MV-4-11 (cell line): ENCODE data around the gene DST.
"Not testable (repeated sequence)": the region's sequence is repeated elsewhere in the genome, so short reads cannot be mapped to it uniquely, and the experiment has no call there.

Experiments used
- DNase-seq: peaks from one replicate; lab custom pipeline; 2025; lab: John Stamatoyannopoulos, UW

DST gene

DNA sequence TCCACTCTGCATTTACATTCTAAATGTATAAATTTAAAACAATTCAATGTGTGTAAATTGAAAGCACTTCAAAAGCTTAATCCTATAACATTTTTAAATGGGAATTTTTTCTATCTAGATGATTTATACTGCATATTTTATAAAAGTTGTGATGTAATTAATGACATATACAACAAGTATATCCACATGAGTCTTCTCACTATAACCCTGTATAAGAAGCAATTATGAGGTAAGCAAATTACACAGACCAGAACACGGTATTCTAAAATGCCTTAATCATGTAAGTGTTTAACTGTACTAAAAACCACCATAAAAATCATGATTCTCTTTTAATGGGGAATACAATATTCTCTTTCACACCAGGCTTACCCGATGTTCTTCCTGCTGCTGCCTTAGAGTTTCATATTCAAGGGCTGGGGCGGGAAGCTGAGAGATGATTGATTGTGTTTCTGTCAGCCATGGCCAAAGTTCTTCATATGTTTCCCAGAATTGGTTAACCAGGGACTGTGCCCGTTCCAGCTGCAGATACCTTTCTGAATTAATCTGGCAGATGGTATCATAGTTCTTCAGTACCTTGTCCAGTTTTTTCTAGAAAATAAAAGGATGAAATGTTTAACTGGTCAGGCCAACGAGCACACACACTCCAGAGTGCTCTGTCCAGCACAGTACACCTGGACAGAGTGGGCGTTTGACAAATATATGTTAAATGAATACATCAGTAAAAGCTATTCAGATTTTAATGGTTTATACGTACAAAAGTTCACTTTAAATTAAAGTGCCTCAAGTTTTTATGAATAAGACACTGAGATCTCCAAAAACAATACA lies 127.4 kb downstream of the DST start:
- DNase-seq = no peak

DNA sequence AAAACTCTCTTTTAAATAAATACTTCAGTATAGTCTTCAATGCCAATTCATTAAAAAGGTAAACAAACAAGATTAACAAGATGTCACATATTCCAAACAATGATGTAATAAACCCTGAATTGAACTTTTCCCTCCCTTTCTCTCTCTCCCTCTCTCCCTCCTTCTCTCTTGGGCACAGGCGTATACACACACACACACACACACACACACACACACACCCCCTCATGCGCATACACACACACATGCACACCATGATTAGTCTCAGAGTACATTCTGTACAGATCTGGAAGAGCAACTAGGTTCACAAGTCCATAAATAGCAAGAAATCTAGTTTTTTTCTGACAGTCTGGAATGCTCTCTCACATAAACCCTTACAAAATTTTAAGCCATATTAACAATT lies 128.3 kb downstream of the DST start:
- DNase-seq = no peak

DNA sequence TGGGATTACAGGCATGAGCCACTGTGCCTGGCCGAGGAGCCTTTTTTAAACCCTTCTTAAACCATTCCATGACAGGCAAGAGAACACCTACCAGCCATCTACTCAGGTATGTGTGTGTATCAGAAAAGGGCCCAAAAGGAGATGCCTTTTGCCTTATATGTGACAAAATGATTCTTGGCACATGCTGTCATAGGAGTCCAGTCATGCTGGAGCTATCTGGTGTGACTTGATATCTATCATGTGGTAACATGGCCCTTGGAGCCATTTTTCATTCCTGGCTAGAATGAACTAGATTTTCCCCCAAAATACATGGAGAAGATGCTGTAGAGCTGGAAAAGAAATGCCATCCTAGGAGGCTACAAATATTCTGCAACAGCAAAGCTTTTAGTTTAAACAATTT lies 129.1 kb downstream of the DST start:
- no peak for DNase-seq

DNA sequence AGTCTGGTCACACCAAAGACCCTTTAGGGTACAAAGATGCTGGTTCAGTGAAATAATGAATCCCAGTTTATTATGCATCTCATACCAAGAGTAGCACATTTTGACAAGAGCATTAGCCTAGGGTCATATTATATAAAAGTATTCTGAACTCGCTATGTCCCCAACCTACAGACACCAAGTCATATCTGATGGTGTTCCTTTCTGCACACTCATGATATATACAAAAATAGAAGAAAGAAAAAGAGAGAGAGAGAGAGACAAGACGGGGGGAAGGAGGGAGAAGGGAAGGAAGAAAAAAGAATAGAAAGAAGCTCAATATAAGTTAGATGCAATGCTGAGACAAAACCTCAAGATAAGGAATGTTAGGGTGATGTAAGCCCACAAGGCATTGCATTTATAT lies 131.1 kb downstream of the DST start:
- DNase-seq = no peak

DNA sequence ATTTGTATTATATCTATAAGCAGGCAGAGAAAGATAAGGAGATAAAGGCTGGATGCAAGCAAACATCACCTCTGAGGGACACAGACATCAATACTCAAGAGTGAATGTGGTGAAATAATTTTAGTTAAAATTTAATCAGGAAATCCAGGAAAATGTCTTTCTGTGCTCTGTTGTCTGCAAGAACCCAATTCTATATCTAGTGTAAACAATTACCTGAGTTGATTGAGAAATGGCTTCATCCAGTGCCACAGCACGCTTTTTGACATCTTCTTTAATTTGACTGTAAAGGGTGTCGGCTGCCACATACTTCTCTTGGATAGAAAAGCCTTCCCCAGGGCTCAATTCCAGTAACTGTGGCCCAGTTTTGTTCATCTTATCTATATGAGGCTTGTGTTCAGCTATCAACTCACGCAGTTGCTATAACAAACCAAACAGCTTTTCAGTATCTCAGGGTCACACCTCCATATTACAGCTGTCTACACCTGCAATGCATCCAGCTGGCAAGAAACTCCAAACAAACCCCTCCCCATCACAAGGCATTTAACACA lies 131.6 kb downstream of the DST start:
- no peak for DNase-seq

DNA sequence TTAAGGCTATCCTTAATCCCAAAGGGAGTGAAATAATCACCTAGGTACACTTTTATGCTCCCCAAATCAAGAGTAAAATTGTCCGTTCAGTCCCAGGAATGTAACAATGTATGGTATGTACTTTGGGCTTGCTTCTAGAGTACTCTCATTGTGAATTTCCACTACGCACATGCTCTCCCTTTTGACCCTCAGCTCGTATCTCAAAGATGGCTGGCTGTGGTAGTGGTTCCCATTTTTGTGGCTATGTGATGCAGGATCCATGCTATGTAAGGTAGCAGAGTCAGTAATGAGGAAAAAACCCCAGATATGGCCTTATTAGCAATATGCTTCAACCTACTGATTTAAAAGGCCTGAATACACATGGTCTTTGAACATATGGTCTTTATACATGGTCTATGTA lies 133.7 kb downstream of the DST start:
- no peak for DNase-seq

DNA sequence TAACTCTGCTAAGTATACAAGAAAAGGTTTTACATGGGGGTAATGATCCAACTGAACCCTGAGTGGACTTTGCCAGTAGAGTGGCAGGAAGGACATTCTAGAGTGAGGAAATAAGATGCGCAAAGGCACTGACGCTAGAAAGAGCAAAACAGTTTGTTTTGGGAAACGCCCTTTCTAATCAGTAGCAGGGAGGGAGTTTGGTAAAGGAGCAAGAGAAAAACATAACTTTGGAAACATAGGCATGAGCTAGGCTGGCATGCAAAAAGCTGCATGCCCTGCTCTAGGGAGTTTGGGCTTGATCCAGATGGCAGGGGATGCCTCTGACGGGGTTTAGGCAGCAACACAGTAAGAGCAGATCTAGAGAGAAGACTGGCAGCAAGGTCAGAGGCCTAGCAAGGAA lies 135.2 kb downstream of the DST start:
- no peak for DNase-seq

DNA sequence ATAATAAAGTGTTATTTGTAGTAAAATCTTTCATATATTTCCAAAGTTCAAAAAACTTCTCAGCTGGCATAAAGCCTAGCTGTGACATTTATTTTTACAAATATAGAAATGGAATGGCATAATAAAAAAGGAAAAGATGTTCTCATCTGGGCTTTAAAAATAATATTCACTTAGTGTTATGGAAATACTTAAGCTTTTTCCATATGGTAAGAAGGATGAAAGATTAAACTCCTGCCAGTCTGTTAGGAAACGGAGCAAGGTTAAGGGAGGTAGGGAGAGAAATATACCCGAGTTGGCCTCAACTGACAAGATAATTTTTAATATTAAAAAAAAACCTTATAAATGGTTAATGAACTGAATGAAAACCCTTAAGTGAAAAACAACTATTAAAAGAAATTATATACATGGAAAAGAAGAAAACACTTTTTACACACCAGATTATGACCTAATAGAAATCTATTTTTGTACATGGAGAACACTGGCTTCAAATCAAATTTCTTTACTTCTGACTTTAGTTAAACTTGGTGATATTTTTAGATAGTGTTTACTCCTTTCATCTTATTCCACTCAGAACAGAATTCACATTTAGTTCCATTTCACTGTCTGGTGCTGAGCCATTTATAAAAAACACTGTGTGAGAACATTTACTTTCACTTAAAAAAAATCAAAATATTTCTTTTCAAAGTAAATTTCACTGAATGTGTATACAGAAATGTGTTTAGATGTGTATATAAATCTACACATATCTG lies 137.0 kb downstream of the DST start:
- no peak for DNase-seq

DNA sequence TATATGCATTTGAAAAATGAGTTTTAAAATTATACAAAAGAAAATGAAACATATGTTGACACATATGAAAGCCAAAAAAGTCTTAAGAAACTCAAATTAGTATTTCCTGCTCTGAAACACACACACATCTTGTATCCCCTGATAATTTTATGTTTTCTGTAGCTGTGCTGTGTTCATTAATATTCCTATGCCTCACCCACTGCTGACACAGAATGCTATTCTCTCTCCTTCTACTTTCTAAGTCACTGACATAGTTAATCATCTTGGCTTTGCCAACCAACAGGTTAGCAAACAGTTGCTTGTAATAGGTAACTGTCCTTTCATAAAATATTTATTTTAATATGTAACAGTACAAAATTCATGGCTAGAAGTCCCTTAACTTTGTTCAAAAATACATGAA lies 140.7 kb downstream of the DST start:
- DNase-seq = no peak

DNA sequence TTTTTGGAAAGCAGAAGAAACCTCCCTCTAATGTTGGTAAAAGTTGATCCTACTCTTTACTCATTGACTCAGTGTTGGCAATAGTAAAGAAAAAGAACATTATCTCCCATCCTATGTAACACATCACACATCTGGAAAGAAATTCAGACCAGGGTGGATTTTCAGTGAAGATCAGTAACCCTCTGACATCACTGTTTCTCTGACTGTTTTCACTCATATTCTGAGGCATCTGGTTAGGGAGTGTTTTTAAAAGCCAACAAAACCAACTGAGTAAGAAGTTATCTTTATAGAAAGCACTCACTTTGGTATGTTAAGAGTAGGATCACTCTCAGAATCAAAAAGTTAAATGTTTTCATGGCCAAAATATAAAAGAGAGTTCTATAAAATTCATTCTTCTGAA lies 143.6 kb downstream of the DST start:
- DNase-seq = no peak

DNA sequence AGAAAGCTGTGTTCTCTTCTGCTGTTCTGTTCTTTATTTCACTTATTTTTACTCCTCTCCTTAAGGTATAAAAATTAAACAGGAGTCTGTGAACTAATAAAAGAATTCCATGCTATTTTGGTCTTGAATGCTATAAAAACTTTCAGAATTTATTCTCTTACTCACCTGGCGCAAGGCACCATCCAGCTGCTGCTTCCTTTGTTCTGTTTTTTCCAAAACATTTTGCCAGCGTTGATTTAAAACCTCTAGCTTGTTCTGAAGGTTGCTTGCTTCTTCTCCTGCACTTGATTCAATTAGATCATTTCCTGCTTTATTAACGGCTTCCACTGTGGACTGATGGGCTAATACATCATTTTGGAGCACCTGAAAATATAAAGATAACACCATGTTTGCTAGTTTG lies 145.0 kb downstream of the DST start:
- no peak for DNase-seq

DNA sequence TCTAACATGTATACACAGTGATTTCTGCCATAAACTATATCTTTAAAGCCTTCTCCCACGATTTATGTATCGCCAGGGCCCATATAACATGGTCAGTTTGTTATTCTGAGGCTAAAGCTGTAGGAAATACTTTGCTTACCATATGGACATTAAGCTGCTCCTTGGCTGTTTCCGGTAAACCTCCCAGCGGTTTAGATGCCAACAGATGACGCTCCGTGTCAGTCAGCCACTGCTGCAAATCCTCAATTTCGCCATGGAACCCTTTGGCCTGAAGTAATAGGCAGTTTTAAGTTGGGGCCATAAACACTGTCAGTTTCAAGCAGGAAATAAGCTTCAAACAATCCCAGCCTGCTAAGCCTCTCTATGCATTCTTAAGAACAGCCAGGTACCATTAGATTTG lies 145.4 kb downstream of the DST start:
- DNase-seq = no peak

DNA sequence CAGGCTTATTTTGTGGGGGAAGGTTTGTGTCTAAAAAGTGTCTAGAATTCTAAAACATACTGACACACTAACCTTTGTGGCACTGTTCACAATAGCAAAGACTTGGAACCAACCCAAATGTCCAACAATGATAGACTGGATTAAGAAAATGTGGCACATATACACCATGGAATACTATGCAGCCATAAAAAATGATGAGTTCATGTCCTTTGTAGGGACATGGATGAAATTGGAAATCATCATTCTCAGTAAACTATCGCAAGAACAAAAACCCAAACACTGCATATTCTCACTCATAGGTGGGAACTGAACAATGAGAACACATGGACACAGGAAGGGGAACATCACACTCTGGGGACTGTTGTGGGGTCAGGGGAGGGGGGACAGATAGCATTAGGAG lies 146.0 kb downstream of the DST start:
- DNase-seq = not testable (repeated sequence)

DNA sequence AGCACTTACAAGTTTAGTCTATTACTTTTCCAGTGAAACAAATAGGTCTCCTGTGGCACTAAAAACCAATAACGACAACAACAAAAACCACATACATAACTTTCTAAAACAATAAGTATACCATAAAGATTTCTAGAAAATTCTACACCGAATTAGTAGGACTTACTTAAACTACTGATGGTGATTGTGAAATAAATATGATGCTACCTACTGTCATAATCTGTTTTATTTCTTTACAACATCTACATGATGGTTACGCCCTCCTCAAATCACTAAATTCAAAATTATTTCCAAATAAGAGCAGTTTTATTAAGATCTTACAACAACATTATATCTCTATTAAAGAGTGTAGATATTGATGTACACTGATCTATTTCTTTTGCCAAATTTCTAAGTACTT lies 147.0 kb downstream of the DST start:
- no peak for DNase-seq

DNA sequence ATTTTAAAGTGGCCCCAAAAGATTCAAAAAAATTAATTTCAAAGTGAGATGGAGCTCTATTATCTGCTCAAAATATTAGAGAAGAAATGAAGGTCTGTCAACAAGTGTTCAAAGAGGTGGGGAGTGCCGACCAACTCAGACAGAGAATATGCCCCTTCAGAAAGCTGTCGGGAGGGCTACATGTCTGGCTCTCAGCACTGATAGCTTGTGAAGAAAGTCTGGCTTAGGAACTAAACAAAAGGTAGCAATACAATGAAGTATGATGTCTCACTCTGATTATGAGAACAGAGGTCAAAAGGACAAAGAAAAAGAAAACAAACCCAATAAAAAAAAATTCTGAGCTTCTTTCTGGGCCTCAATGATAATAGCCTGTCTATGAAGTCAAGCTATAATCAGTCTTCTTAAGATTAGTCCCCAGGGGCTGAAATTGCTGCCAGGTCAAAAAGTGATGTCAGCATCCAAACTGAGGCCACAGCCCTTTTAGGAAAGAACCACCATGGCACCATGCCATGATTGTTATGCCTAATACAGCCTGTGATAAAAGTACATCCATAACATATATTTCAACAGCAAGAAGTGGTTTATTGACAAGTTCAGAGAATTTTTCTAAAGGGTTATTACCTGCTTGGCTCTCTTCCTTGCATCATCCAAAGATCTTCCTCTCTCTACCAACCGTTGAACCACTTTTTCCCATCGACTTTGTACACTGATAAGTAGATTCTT lies 150.9 kb downstream of the DST start:
- DNase-seq = no peak

DNA sequence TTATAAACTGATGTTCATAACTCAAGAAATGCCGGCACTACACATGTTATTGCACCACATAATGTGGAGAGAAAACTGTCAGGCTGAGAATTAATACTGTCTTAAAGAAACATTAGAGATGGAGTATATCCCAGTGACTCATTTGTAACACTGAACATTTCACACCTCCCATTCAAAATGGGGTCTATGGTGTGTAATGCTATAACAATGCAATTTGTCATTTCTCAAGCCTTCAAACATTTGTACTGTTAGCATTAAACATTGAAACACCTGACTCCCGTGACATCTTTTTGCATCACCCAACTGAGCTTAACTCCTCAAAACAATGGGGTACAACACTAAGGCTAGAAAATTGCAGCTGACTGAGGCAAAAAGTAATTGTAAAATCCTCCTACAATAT lies 151.7 kb downstream of the DST start:
- no peak for DNase-seq

DNA sequence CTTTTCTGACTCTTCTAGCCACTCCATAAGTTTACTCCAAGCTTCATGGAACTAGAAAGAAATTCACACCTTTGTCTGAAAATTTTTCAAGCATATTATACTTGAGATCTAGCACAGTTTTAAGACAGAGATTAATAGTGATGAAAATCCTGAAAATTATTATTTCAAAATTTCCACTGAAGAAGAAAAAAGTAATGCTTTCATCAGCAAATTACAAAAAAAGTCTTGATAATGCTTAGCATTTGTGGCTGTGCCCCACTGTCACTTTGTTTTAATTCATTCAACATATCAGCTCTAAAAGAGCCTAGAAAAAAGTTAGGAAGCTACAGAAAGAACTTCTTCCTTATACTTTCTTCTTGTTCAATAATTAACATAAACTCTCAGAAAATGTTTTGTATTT lies 153.1 kb downstream of the DST start:
- DNase-seq = no peak

DNA sequence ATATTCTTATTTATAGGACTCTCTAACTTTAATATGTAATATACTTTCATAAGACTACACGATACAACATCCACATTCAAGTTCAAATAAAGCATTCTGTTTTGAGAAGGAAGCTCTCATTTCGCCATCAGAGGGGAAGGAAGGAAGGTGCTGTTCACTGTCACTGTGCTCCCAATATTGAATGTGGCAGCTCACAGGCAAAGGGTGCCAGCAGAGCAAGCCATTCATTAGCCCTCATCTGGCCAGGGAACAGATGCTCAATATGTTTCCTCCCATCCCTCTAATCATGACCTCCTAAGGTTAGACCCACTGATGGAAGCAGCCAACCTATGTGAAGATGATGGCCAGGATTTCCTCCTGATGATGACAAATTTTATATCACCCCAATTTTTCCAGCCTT lies 154.4 kb downstream of the DST start:
- no peak for DNase-seq

DNA sequence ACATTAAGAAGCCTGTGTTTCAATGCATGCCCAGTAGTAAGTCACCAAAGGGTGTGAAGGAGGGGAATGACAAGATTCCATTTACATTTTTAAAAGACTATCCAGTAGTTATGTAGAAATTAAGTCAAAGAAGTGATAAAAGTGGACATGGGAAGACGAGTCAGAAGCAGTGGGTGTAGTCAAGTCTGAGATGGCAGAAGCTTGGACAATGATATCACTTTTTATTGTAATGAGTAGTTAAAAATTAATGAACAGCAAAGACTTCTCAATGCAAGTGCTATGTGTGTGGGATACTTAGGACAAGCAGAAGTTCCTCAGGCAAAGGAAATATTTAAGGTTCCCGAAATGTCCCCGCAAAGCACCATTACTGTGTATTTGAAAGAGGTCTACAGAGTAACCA lies 156.0 kb downstream of the DST start:
- DNase-seq = no peak

DNA sequence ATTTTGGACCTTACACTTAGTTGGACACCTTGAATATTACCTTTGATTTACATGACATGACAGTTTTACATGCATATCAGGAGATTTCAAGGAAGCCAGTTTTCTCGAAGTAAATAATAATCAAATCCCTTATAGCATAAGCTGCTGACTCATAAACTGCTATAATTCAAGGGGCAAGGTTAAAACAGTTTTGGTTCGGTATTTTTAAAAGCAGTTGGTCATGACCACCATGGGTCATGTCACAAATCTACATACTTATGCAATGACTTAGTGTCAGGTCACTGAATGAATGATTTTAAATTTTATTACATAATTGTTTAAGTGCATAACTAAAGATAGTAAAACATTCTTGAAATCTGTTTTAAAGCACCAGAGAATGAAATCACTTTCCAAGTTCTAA lies 158.0 kb downstream of the DST start:
- DNase-seq = no peak

DNA sequence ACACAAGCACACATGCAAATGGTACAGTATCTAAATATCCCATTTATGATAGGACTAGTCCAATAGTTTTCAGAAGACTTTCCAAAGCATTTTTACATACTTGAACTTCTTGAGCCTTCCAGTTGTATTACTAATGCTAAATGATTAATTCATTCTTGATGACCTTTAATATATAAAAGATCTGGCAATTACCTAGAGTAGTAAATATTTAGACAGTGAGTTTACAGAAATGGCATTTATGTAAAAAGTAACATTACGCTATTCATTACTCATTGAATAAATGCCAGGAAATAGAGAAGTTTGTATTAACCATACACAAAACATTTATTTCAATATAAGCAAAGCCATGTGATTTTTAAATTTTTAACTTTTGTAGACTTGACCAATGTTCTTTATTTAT lies 158.8 kb downstream of the DST start:
- DNase-seq = no peak

DNA sequence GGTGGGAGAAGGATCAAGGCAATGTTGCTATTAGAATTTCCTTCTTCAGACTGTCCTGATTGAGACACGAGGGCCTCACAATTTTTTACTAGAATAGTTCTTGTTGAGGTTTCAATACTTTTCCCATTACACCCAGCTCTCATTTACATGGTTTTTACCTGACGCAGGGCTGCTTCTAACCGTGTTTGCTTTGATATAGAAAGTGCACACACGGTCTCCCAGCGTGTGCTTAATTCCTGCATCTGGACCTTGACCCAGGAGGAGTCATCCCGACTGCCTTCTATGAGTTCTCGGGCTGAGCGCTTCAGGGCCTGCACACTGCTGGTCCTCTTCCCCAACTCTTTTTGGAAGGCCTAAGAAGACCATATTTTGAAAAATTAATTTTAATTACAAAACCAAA lies 160.2 kb downstream of the DST start:
- DNase-seq = no peak

DNA sequence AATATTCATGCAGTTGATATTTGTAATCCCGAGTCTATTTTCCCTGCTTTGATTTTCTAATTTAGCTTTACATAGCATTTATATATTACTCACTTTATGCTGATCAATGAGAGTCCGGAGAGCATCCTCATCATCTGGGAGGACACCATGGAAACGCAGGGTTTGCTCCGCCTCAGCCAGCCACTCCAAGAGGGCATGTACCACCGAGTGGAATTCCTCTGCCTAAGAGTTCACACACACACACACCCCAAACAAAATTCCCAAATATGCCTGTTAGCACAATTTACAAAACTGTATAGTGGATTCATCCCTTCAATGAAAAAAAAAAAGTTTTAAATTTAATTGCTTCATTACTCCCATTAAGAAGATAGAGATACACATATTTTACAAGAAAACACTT lies 160.7 kb downstream of the DST start:
- DNase-seq = no peak
